ENCODE measurements around the gene EPHB1.

DNA sequence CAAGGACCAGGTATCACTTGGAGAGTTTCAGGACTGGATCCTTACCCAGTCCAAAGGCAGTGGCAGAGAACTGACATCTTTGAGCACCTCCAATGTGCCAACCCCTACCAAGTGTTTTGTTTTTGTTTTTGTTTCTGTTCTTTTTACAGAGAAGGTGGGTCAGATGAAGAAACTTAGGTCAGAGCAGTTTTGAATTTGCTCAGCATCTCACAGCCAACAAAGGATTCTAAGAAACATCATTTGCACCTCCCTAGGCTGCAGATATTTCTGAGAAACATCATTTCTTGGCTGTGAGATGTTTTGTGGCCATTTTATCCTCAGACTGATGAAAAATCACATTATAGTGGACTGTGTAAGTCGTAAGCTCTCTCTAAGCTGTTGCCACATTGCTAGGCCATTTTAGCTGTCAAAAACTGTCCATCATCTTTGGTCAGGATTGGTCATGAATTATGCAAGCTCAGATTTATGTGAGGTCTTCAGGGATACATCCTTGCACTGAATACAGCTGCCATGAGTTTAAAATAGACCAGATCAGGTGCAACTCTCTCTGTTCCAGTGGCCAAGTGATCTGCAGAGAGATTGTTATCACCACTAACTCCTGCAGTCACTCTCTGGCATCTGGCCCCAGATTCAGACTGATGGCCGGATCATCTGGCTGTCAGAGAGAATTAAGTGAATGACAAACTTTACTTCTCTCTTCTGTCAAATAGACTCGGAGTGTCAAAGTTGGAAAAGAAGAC lies 341.5 kb downstream of the EPHB1 start:
- TF ChIP-seq YY1 (IDR thresholded peaks at IDR 0.05; ENCODE audit: insufficient read depth, insufficient read length) (no peak), ZNF274 (IDR thresholded peaks at IDR 0.05; ENCODE audit: low read depth, low read length) (no peak)

Measured in NT2/D1 (cell line).